Measurements from ENCODE around the gene C10orf90.
"Not testable (repeated sequence)": the region's sequence is repeated elsewhere in the genome, so short reads cannot be mapped to it uniquely, and the experiment has no call there.

C10orf90 gene

DNA sequence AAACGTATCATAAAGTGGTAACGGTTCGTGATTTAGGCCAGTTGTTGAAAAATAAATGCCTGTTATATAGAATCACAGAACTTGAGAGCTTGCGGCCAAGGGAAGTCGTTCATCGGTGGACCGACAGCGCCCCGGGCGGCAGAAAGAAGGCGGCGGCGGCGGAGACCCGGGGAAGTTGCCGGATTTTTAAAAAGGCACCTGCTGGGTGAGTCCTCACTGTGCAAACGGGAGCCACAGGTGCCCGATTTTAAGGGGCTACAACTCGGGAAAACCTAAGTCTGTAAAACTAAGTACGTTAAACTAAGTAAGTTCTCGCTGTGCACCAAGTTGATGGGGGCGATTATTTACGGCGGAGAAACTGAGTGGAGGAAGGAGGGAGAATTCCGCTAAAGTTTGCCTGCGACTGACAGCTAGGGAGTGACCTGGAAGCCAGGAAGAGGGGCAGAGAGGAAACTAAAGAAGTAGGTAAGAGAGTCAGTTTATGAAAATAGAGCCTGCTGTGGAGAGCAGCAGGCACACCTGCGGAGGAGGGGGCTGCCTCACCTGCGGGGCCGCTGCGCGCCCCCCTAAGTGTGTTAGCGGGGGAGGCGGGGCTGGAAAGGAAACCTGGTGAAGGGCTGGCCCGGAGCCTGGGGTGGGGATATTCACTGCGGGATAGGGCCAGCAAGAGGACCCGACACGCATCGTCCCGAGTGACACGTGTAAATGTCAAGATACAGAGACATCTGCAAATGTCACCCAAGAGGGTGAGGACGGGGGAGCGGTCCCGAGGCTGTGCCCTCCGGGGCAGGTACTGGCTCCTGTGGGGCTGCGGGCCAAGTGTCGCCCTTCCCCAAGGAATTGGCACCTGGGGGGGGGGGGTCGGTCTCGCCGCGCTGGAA lies 283.2 kb downstream of the C10orf90 start:
- DNase-seq = no peak

DNA sequence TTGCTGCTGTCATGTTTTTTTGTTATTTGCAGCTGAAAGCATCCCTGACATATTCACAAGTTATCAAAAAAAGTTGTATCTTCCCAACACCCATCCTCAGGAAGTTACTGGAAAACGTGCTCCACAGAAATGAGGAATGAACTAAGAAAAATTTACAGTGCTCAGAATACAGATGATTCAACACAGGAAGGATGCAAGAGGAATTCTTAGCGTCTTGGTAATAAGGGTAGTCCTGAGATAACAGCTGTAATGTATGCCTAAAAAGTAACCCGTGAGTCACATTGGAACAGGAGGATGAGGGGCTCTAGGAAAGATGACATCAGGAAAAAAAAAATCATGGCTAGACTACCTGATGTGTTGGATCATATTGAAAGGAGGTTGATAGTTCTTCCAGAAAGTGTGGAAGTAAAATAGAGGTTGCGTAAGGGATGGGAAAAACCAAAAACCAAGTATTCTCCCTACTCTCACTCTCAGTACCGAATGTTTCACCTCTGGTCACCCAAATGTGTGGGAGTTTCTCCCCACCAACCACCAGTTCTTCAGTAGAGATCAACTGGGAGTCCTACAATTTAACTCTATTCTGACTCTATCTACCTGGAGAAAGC lies 286.1 kb downstream of the C10orf90 start:
- no peak for DNase-seq

DNA sequence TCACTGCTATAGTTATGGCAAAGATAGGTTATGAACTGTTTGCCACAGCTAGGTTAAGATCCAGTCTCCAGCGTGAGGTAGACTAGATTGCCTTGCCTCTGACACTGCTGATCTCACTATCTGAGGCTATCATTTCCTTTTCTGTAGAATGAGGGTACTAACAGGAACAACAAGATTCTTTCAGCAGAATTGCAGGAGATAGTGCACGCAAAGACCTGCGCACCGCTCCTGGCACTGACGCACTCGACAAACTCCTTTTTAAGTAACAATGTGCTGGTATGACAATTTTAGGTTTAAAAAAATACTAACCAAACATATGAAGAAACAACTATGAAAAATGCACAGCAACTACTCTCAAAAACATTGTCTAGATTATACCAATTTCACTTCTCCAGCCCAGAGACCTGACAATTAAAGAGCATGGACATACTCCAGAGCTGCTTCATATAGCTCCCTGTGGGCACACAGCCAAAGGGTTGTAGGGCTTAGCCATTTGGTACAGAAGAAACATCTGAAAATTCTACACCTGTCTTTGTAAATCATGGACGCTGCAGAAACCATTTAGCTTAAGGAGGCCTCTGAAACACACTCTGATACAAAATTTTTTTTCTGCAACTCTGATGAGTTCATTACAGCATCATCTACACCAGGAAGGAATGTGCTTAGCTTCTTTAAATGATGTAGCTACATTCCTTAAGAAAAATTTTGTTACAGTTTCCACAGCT lies 290.0 kb downstream of the C10orf90 start:
- DNase-seq = no peak

DNA sequence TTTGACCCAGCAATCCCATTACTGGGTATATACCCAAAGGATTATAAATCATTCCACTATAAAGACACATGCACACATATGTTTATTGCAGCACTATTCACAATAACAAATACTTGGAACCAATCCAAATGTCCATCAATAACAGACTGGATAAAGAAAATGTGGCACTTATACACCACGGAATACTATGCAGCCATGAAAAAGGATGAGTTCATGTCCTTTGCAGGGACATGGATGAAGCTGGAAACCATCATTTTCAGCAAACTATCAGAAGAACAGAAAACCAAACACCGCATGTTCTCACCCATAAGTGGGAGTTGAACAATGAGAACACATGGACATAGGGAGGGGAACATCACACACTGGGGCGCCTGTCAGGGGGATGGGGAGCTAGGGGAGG lies 291.3 kb downstream of the C10orf90 start:
- DNase-seq = not testable (repeated sequence)

DNA sequence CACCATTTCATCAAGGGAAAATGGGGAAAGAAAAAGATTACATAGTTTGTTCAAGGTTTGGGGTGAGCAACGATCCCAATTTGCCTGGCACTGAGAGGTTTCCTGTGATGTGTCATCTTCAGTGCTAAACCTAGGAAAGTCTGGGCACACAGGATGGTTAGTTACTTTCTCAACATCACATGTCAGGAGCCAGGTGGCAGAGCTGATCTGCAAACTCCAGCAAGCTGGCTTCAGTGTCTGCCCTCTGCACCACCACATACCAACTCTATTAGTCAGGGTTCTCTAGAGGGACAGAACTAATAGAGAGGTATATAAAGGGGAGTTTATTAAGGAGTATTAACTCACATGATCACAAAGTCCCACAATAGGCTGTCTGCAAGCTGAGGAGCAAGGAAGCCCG lies 293.5 kb downstream of the C10orf90 start:
- DNase-seq = no peak

DNA sequence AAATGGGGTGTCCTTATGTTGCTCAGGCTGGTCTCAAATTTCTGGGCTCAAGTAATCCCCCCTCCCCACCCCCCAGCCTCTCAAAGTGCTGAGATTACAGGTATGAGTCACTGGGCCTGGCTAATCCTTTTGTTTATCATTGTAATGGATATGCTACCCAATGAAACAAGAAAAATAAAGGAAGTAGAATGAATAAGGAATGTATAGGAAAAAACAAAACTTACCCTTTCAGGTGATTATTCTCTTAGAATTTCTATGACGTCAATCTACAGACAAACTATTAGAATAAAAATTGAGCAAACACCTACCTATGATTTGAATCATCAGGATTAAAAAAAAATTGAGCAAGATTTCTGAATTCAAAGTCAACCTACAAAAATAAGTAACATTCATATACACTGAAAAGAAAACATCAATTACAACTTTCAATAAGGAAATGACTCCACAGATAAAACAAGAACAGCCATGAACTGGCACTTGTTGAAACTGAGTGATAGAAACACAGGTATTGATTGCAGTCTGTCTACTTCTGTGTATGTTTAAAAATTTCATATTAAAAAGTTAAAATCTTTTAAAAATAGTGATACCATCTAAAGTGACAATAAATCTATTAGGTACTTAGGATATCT lies 294.5 kb downstream of the C10orf90 start:
- DNase-seq = no peak

DNA sequence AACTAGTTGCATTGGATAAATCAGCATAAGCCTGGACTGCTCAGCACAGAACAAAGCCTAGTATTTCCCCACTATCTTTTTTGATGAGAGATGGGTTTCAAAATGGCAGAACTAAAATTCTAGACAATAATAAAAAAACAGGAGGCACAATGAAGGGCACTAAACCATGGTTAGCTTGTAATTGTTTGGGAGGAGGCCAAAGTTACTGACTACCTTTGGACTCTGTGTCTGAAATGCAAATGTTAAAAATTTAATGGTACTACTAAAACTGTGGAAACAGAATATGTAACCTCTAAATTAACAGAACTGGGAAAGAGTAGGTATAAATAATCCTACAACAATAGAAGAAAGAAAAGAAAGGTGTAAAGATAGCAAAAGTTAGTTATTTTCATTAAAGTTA lies 295.2 kb downstream of the C10orf90 start:
- no peak for DNase-seq

All from NK-92 treated with Interleukin-12 subunit alpha and Interleukin-12 subunit beta, amount 100 ng/mL, for 24 hours (cell line).